Ramos (cell line): ENCODE data around the gene TMEM11.

Source experiments
- in situ Hi-C: fragments of 300-500 bp; cut with MboI; formaldehyde crosslinking; loops from one replicate; pipeline ENCODE4 v1.14.3; 2022; ENCODE audit warnings: low sequenced_read_pairs; ENCODE audit not compliant: unreplicated experiment

Gene TMEM11

GRCh38 chr17:21164620-21165019, 49.3 kb downstream of the TMEM11 start:
- in situ Hi-C loops, result no loop called here

GRCh38 chr17:21164216-21164615, 49.7 kb downstream of the TMEM11 start:
- in situ Hi-C loops, result no loop called here

- in situ Hi-C loops, result no loop called here
Observed at GRCh38 chr17:21163101-21163500, 50.9 kb downstream of the TMEM11 start.

GRCh38 chr17:21162394-21162775, 51.6 kb downstream of the TMEM11 start:
- in situ Hi-C loops, result no loop called here

GRCh38 chr17:21161498-21162393, 52.2 kb downstream of the TMEM11 start:
- in situ Hi-C loops, result no loop called here

GRCh38 chr17:21160401-21160800, 53.6 kb downstream of the TMEM11 start:
- in situ Hi-C loops, result no loop called here

GRCh38 chr17:21157586-21158370, 56.2 kb downstream of the TMEM11 start:
- in situ Hi-C loops, result no loop called here

GRCh38 chr17:21152731-21153130, 61.2 kb downstream of the TMEM11 start:
- in situ Hi-C loops, result no loop called here

- in situ Hi-C loops, result no loop called here
Observed at GRCh38 chr17:21149621-21150020, 64.3 kb downstream of the TMEM11 start.
